ENCODE results near the gene LSAMP. TPM values are rescaled to one million over a fixed set of nuclear protein-coding genes. Genes with fewer than 3 reads are reported as not detected.

Gene LSAMP
- total RNA-seq, 1 experiment from 2014 or later = 10.1 TPM

GRCh38 chr3:116045314-116045713, 400.0 kb downstream of the LSAMP start:
- POLR2A ChIA-PET (ENCODE audit: low non-redundant PET) = no interaction called here
- CTCF ChIA-PET = no interaction called here

DNA sequence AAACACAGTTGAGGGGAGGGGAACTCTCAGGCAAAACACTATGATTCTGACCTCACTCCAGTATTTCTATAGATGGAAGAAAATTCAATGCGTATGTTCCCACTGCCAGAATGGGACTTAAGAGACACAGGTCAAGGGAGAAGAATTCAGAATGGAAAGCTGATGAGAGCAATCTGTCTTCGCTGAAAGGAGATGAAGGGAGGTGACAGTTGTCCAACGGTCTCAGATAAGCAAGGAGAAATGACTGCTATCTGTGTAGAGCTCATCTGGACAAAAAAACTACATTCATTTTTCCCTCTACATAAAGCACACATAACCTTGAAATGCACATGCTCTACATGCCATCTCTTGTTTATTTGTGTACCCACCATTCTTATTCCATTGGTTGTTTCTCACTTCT, 405.1 kb downstream of the LSAMP start:
- Histone ChIP-seq H3K9me3 (ENCODE audit: low read depth, low read length, poor library complexity, severe bottlenecking) (no peaks in the 10 kb centered on the region), H3K27me3 (replicated peaks; ENCODE audit: insufficient read depth, low read depth, low read length, poor library complexity) (no peaks in the 10 kb centered on the region), H3K36me3 (ENCODE audit: insufficient read depth, low read length, poor library complexity, severe bottlenecking) (no peaks in the 10 kb centered on the region), H3K4me3 (ENCODE audit: low read depth, low read length, poor library complexity, severe bottlenecking) (no peak overlapping the region), H3K27ac (ENCODE audit: low read depth, low read length, poor library complexity, severe bottlenecking) (no peak overlapping the region), H3K4me1 (ENCODE audit: insufficient read depth, low read length, poor library complexity, severe bottlenecking) (peaks cover 14% of the 10 kb centered on the region)
- ChIA-PET CTCF (no interaction called here), POLR2A (ENCODE audit: low non-redundant PET) (no interaction called here)
- no peak for DNase-seq (ENCODE audit: low spot score)
- BruUV-seq (replicated peaks) = no TSS peak
- intact Hi-C loops (cut with micrococcal nuclease; ENCODE audit: unreplicated experiment) = no loop called here
- TF ChIP-seq EZH2 (IDR thresholded peaks at IDR 0.05; ENCODE audit: borderline replicate concordance, low read depth, low read length, poor library complexity, severe bottlenecking) (no peak), CTCF (conservative IDR thresholded peaks at IDR 0.05; ENCODE audit: low read depth, low read length) (no peak)

More at GRCh38 chr3:116045314-116045713, 400.0 kb downstream of the LSAMP start:
- DNase-seq (ENCODE audit: low spot score) = no peak
- Histone ChIP-seq H3K36me3 (ENCODE audit: insufficient read depth, low read length, poor library complexity, severe bottlenecking) (no peaks in the 10 kb centered on the region), H3K9me3 (ENCODE audit: low read depth, low read length, poor library complexity, severe bottlenecking) (no peaks in the 10 kb centered on the region), H3K4me1 (ENCODE audit: insufficient read depth, low read length, poor library complexity, severe bottlenecking) (no peaks in the 10 kb centered on the region), H3K4me3 (ENCODE audit: low read depth, low read length, poor library complexity, severe bottlenecking) (no peak overlapping the region), H3K27ac (ENCODE audit: low read depth, low read length, poor library complexity, severe bottlenecking) (no peak overlapping the region), H3K27me3 (replicated peaks; ENCODE audit: insufficient read depth, low read depth, low read length, poor library complexity) (no peaks in the 10 kb centered on the region)
- intact Hi-C loops (cut with micrococcal nuclease; ENCODE audit: unreplicated experiment) = no loop called here
- no peak for TF ChIP-seq EZH2 (IDR thresholded peaks at IDR 0.05; ENCODE audit: borderline replicate concordance, low read depth, low read length, poor library complexity, severe bottlenecking)
- no peak for TF ChIP-seq CTCF (conservative IDR thresholded peaks at IDR 0.05; ENCODE audit: low read depth, low read length)
- BruUV-seq (replicated peaks) = no TSS peak

GRCh38 chr3:116039651-116039985, 405.7 kb downstream of the LSAMP start:
- no peak for DNase-seq (ENCODE audit: low spot score)
- no peaks in the 10 kb centered on the region for H3K27me3 ChIP-seq (replicated peaks; ENCODE audit: insufficient read depth, low read depth, low read length, poor library complexity)
- H3K9me3 ChIP-seq (ENCODE audit: low read depth, low read length, poor library complexity, severe bottlenecking) = no peaks in the 10 kb centered on the region
- no peaks in the 10 kb centered on the region for H3K36me3 ChIP-seq (ENCODE audit: insufficient read depth, low read length, poor library complexity, severe bottlenecking)
- TF ChIP-seq EZH2 (IDR thresholded peaks at IDR 0.05; ENCODE audit: borderline replicate concordance, low read depth, low read length, poor library complexity, severe bottlenecking) (no peak), CTCF (conservative IDR thresholded peaks at IDR 0.05; ENCODE audit: low read depth, low read length) (no peak)
- peaks cover 19% of the 10 kb centered on the region for H3K4me1 ChIP-seq (ENCODE audit: insufficient read depth, low read length, poor library complexity, severe bottlenecking)
- ChIA-PET CTCF (no interaction called here), POLR2A (ENCODE audit: low non-redundant PET) (no interaction called here)
- intact Hi-C loops (cut with micrococcal nuclease; ENCODE audit: unreplicated experiment) = no loop called here
- no TSS peak for BruUV-seq (replicated peaks)
- H3K27ac ChIP-seq (ENCODE audit: low read depth, low read length, poor library complexity, severe bottlenecking) = no peak overlapping the region
- no peak overlapping the region for H3K4me3 ChIP-seq (ENCODE audit: low read depth, low read length, poor library complexity, severe bottlenecking)

All from A673 (cell line).